Omental fat pad (tissue), 4 donors: Measurements from ENCODE around the gene HSF5. TPM values are rescaled to one million over a fixed set of nuclear protein-coding genes. Genes with fewer than 3 reads are reported as not detected.
A peak's percentile ranks its signal among the peaks of the same experiment; 100 is the strongest.

Experiments used
- ATAC-seq: fragments of 150-250 bp; one replicate; pipeline ENCODE4 v1.9.1; 2016; ENCODE audit warnings: mild to moderate bottlenecking, moderate library complexity; ENCODE audit not compliant: low FRiP score
- DNase-seq: peaks from one replicate; pipeline ENCODE4 v3.0.0-alpha.2; 2019; ENCODE audit warnings: low spot score
- CTCF ChIP-seq, 3 donors: fragments of 450-650 bp; IDR thresholded peaks; one replicate each; pipeline ENCODE4 v1.5.1; 2016 to 2017; ENCODE audit warnings: antibody characterized with exemption in 3 of 3, mild to moderate bottlenecking in 3 of 3, moderate library complexity in 2 of 3
- total RNA-seq, 4 donors: library from RNA; depleted of rRNA; stranded (reverse); fragments of >200 nt; gene quantifications; one replicate each; pipeline ENCODE4 v1.1.0, GENCODE V29; 2016

The HSF5 gene
- total RNA-seq, 4 donors from 2014 or later = 0.13 to 0.24 TPM; not detected in 2

GRCh38 chr17:58517378-58517927 lies 29.2 kb upstream of the HSF5 start:
- TF ChIP-seq CTCF (IDR thresholded peaks at IDR 0.05) = no peak
- ATAC-seq (no peak), DNase-seq (no peak)

DNA sequence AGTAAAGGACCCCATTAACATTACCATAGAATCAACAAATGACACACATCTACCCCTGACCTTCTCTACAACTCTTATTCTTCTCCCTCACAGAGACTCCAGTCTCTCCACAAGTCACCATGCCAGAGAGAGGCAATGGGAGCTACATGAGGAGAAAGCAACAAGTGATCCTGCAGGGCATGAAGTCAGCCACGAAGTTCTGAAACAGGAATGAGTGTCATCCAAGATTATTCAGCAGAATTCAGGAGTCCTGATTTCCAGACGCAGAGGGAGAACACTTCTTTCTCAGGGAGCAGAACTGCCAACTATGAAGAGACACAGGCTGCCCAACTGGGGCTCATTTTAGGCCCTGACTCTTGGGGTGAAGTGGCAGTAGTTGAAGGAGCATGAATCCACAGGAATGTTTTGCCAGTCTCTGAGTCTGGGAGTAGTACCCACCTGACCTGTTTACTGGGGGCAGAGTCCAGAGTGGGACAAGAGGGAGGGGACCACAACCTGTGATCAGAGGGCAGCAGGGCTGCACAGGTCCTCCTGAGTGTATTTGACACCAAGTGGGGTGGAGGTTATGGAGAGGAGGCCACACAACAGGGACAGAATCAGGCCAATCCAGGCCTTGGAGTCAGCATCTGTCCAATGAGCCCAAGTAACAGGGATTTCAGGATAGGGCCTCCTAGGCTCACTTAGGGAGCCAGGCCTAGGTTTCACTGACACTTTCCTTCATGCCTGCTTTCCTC lies 28.6 kb upstream of the HSF5 start:
- ATAC-seq (no peak), DNase-seq (no peak)
- no peak for TF ChIP-seq CTCF (IDR thresholded peaks at IDR 0.05)

DNA sequence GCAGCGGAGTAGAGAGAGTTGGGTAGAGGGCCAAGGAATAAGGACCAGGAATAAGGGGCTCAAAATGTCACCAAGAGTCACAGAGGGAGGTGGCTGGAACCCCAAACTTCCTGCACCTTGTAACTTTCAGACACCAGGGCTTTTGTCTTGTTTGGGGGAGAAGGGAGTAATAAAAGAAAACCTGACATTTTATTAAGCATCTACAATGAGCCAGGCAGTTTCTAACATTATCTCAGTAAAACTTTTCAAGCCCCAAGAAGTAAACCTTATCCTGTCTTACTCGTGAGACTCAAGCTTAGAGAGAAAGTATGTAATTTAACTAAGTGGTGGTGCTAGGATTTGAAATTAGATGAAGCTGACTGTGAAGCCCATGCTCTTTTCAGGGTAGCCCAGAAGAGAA lies 27.1 kb upstream of the HSF5 start:
- DNase-seq (no peak), ATAC-seq (no peak)
- no peak for TF ChIP-seq CTCF (IDR thresholded peaks at IDR 0.05)

- DNase-seq (no peak), ATAC-seq (no peak)
- no peak for TF ChIP-seq CTCF (IDR thresholded peaks at IDR 0.05)
These were observed 26.6 kb upstream of the HSF5 start for GRCh38 chr17:58514770-58515157.

DNA sequence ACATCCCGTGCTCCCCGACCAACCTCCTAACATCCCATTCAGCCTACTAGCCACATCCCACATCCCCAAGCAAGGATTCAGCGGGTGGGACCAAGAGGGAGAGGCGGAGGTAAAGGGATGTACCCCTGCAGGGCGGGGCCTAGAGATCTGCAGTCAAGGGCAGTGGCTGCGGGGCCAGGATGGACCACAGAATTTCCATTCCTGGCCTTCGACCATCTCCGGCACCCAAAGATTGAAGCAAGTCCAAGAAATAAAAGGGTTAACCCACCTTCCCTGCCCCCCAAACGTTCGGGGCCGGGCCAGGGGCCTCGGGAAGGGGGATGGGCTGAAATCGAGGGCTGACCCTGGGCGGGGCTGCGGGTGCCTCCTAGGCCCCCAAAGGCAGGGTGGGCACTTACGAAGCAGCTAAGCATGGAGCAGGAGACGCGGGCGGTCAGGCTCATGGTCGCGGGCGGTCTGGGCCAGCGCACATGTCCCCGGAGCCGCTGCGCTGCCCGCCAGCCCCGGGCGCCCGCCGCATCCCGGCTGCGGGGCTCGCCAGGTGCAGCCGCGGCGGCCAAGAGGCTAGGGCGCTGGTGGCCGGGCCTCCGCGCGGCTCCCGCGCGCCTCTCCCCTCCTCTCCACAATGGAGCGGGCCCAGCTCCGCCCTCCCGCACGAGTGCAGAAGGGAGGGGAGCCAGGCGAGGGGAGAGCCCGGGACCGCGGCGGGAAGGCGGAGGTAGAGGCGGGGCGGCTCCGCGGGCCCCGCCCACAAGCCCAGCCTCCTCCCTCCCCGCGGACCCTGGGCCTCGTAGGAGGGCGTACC lies 26.0 kb upstream of the HSF5 start, which contains the start of gene MTMR4:
Gene MTMR4 (minus strand): TSS at position 674 of the 805 bp plus-strand sequence. CDS start 231 bp downstream, at position 443.
- DNase-seq (peak; percentile 50), ATAC-seq (peak; percentile 64)
- TF ChIP-seq CTCF (IDR thresholded peaks at IDR 0.05) = no peak

- TF ChIP-seq CTCF (IDR thresholded peaks at IDR 0.05) = no peak
- ATAC-seq = no peak
These were observed 25.2 kb upstream of the HSF5 start for GRCh38 chr17:58513267-58513964.

More at GRCh38 chr17:58513267-58513964, 25.2 kb upstream of the HSF5 start:
- no peak for DNase-seq
